ENCODE measurements around the gene CUL1. TPM values are rescaled to one million over a fixed set of nuclear protein-coding genes. Genes with fewer than 3 reads are reported as not detected.

CUL1 gene
- total and polyA plus RNA-seq, 2 donors (not counting 3 experiments of a cell fraction or from before 2014, with no cell fraction given) = 25.7 to 50.2 TPM

GRCh38 chr7:148831782-148832181 is 133.1 kb downstream of the CUL1 start:
- Histone ChIP-seq H3K4me1 (ENCODE audit: control insufficient read depth, extremely low read depth, insufficient read depth, low read length) (no peaks in the 10 kb centered on the region), H3K4me3 (replicated peaks in 1 of 3; ENCODE audit: insufficient read depth in 1 of 3, low read depth in 1 of 3, low read length in 3 of 3) (no peak overlapping the region), H3K27me3 (ENCODE audit: control insufficient read depth in 2 of 2, insufficient read depth in 2 of 2, low read length in 2 of 2) (no peaks in the 10 kb centered on the region), H4K20me1 (replicated peaks; ENCODE audit: control insufficient read depth, extremely low read depth, insufficient read depth, low read length) (peaks cover 4% of the 10 kb centered on the region), H3K9me1 (replicated peaks; ENCODE audit: control insufficient read depth, extremely low read depth, insufficient read depth, low read length) (no peaks in the 10 kb centered on the region), H3K9me3 (replicated peaks; ENCODE audit: control insufficient read depth, insufficient read depth, low read length) (no peaks in the 10 kb centered on the region), H3K36me3 (ENCODE audit: control insufficient read depth in 2 of 2, extremely low read depth in 1 of 2, insufficient read depth in 2 of 2, low read length in 2 of 2) (peaks cover 0 to 4% of the 10 kb centered on the region in 2 experiments), H3K79me2 (ENCODE audit: control insufficient read depth, insufficient read depth, low read length) (peaks cover 28% of the 10 kb centered on the region), H3K4me2 (ENCODE audit: insufficient read depth, low read length) (no peak overlapping the region), H3K9ac (replicated peaks; ENCODE audit: extremely low read depth, insufficient read depth, low read length) (no peak overlapping the region), H3K27ac (ENCODE audit: insufficient read depth, low read depth, low read length) (no peak overlapping the region), H2AFZ (ENCODE audit: low read depth, low read length) (no peak overlapping the region)
- no peak for FAIRE-seq
- DNase-seq (ENCODE audit: low read depth, low spot score) = no peak
- intact Hi-C loops (cut with micrococcal nuclease) (no loop called here), dilution Hi-C loops (cut with MboI; ENCODE audit: extremely low pct_ligation_motif_present, low sequenced_read_pairs) (no loop called here)
- ChIA-PET POLR2A (no interaction called here), CTCF (interaction anchor here (1.1 to 1.6 kb wide), 2 partner anchors 9 to 25 kb away, joined by 3 to 7 read pairs; no protein-coding TSS in a partner anchor)
- no peak for TF ChIP-seq MYC (IDR thresholded peaks at IDR 0.05; ENCODE audit: low read depth, low read length)
- TF ChIP-seq POLR2A (IDR thresholded peaks at IDR 0.05; ENCODE audit: low read depth, low read length) = no peak
- no peak for TF ChIP-seq JUN (IDR thresholded peaks at IDR 0.05; ENCODE audit: borderline replicate concordance, insufficient read depth, insufficient read length, low read depth)
- no peak for TF ChIP-seq EZH2 (IDR thresholded peaks at IDR 0.05; ENCODE audit: borderline replicate concordance, low read depth, low read length, severe bottlenecking)
- TF ChIP-seq, protein P1, sequence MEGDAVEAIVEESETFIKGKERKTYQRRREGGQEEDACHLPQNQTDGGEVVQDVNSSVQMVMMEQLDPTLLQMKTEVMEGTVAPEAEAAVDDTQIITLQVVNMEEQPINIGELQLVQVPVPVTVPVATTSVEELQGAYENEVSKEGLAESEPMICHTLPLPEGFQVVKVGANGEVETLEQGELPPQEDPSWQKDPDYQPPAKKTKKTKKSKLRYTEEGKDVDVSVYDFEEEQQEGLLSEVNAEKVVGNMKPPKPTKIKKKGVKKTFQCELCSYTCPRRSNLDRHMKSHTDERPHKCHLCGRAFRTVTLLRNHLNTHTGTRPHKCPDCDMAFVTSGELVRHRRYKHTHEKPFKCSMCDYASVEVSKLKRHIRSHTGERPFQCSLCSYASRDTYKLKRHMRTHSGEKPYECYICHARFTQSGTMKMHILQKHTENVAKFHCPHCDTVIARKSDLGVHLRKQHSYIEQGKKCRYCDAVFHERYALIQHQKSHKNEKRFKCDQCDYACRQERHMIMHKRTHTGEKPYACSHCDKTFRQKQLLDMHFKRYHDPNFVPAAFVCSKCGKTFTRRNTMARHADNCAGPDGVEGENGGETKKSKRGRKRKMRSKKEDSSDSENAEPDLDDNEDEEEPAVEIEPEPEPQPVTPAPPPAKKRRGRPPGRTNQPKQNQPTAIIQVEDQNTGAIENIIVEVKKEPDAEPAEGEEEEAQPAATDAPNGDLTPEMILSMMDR (IDR thresholded peaks at IDR 0.05; ENCODE audit: extremely low read depth in 1 of 2, insufficient read depth in 1 of 2, low read depth in 1 of 2, low read length in 2 of 2) = no peak
- TF ChIP-seq POLR2AphosphoS5 (IDR thresholded peaks at IDR 0.05; ENCODE audit: insufficient read depth, low read depth, low read length) = no peak
- no peak for TF ChIP-seq MAX (IDR thresholded peaks at IDR 0.05; ENCODE audit: insufficient read depth, insufficient read length)
- TF ChIP-seq FOS (IDR thresholded peaks at IDR 0.05; ENCODE audit: borderline replicate concordance, insufficient read depth, low read length) = no peak
- TF ChIP-seq GATA2 (IDR thresholded peaks at IDR 0.05; ENCODE audit: insufficient read depth, insufficient read length, low read depth, low read length) = no peak
- no TSS peak for BruUV-seq (replicated peaks)
